OCI-LY1 (cell line): ENCODE measurements around the gene HSFX2.

Experiments used
- CTCF ChIP-seq: fragments of 200-600 bp; sonication (generic), shearing (Covaris generic); IDR thresholded peaks from 2 replicates; pipeline ENCODE4 v1.5.1; 2017; ENCODE audit warnings: mild to moderate bottlenecking, antibody characterized with exemption, low read length, moderate library complexity, mixed read lengths
- EZH2 ChIP-seq: fragments of 200-600 bp; sonication (generic), shearing (Covaris generic); IDR thresholded peaks from 2 replicates; pipeline ENCODE4 v1.8.0; 2017; ENCODE audit warnings: borderline replicate concordance, mixed run types, mild to moderate bottlenecking, antibody characterized with exemption, low read length, moderate library complexity, mixed read lengths

GRCh38 chrX:149629730-149630387, 34.7 kb upstream of the HSFX2 start:
- TF ChIP-seq CTCF (no peak), EZH2 (no peak)
